Measurements from ENCODE around the gene POLD4. TPM values are rescaled to one million over a fixed set of nuclear protein-coding genes. Genes with fewer than 3 reads are reported as not detected.

Gene POLD4
- total RNA-seq, 4 donors from 2014 or later = 65.7 to 87.3 (median 74.4) TPM

DNA sequence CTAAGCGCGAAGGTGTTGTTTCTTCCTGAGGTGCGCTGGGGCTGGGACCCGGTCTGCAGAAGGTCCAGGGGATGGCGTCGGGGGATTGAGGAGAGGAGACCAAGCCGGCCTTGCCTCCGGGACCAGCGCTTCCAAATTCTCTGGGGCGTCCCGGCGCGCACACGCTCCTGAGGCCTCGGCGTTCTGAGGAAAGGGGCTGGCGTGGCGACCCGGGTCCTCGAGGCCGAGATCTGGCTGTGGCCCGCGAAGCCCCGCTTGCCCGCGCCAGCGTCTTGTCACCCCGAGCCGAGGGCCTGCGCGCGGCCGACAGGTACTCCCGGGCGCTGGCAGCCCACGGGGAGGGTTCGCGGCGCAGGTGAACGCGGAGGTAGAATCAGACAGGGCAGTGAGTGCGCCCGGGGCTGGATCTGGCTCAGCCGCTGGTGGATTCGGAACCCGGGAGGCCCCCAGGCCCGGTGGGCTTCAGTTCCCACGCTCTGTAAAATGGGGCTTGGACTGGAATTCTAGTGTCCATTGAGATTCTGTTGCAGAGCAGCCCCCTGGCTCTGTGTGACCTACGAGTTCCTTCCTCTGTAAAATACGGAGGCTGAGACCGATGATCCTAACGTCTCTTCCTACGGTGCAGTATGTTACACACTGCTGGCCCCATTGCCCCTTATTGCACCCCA is 35.3 kb downstream of the POLD4 start:
- Histone ChIP-seq H3K36me3 (peaks cover 0 to 20% of the 10 kb centered on the region in 2 donors), H3K4me1 (peaks cover 0 to 36% (median 10%) of the 10 kb centered on the region in 3 donors), H3K9me3 (no peaks in the 10 kb centered on the region), H3K27me3 (no peaks in the 10 kb centered on the region), H3K4me3 (peak overlapping the region; percentile 67 to 73), H3K27ac (peak overlapping the region in 3 of 4 donors; percentile 92 to 97 (median 95))
- TF ChIP-seq POLR2A (IDR thresholded peaks at IDR 0.05) (peak in 1 of 2 donors; percentile 22), EP300 (IDR thresholded peaks at IDR 0.05) (no peak), POLR2AphosphoS5 (IDR thresholded peaks at IDR 0.05) (no peak)
- TF ChIP-seq, protein P1, sequence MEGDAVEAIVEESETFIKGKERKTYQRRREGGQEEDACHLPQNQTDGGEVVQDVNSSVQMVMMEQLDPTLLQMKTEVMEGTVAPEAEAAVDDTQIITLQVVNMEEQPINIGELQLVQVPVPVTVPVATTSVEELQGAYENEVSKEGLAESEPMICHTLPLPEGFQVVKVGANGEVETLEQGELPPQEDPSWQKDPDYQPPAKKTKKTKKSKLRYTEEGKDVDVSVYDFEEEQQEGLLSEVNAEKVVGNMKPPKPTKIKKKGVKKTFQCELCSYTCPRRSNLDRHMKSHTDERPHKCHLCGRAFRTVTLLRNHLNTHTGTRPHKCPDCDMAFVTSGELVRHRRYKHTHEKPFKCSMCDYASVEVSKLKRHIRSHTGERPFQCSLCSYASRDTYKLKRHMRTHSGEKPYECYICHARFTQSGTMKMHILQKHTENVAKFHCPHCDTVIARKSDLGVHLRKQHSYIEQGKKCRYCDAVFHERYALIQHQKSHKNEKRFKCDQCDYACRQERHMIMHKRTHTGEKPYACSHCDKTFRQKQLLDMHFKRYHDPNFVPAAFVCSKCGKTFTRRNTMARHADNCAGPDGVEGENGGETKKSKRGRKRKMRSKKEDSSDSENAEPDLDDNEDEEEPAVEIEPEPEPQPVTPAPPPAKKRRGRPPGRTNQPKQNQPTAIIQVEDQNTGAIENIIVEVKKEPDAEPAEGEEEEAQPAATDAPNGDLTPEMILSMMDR (IDR thresholded peaks at IDR 0.05) = no peak
- ATAC-seq = peak; percentile 32
- 5% methylated on average over 7 of the region's 53 CpGs; no CpG with 5 or more reads in 1 of the 2 donors for WGBS, 2 donors (ENCODE audit: low coverage in 1 of 2)

DNA sequence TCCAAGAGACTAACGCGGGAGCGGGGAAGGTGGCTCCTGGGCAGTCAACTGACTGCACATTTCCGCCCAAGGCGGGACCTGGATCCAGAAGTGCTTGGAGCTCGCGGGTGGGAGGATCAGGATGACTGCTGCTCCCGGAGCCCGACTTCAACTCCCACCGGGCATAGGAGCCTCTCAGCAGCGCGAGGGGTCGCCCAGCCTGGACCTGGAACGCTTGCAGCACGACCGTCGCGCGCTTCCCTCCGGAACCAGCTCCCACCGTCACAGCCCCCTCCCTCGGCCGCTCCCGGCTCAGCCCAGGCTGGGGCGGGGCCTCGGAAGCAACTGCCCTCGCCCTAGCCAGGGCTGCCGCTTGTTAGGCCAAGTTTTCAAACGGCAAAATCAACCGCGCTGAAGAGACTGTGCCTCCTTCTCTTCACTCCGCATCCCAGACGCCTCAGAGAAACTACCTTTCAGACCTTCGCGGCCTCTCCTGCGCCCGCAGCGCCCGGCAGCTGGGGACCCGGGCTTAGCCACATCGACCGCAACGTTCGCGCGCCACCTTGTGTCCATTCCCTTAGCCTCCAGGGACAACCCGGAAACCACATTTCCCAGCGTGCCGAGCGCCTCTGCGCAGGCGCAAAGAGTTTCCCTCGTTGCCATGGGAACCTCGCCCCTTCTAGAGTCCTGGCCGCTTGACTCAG is 36.0 kb downstream of the POLD4 start:
- ATAC-seq = peak; percentile 94
- H3K9me3 ChIP-seq = no peaks in the 10 kb centered on the region
- TF ChIP-seq POLR2A (IDR thresholded peaks at IDR 0.05) = peak; percentile 37 to 56
- peak; percentile 42 for TF ChIP-seq POLR2AphosphoS5 (IDR thresholded peaks at IDR 0.05)
- TF ChIP-seq EP300 (IDR thresholded peaks at IDR 0.05) = no peak
- TF ChIP-seq, protein P1 (IDR thresholded peaks at IDR 0.05) = peak in 3 of 4 experiments; percentile 96 to 99 (median 99)
- H3K27ac ChIP-seq = peak overlapping the region; percentile 69 to 97 (median 94)
- H3K4me3 ChIP-seq = peak overlapping the region; percentile 67 to 73
- 0% methylated on average over 3 of the region's 55 CpGs; no CpG with 5 or more reads in 1 of the 2 donors for WGBS, 2 donors (ENCODE audit: low coverage in 1 of 2)
- peaks cover 0 to 36% (median 10%) of the 10 kb centered on the region in 3 donors for H3K4me1 ChIP-seq
- H3K36me3 ChIP-seq = peaks cover 0 to 14% of the 10 kb centered on the region in 2 donors
- H3K27me3 ChIP-seq = no peaks in the 10 kb centered on the region

DNA sequence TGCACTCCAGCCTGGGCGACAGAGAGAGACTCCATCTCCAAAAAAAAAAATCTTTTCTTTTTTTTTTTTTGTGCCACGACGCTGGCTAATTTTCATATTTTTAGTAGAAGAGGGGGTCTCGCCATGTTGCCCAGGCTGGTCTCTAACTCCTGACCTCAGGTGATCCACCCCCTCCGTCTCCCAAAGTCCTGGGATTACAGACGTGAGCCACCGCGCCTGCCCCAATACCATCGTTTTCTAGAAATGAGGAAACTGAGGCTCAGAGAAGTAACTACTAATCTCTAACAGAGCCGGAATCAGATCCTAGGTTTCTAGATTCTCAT is 36.5 kb downstream of the POLD4 start:
- 0% methylated on average over 1 of the region's 10 CpGs; no CpG with 5 or more reads in 1 of the 2 donors for WGBS, 2 donors (ENCODE audit: low coverage in 1 of 2)
- no peak for ATAC-seq
- no peak for TF ChIP-seq EP300 (IDR thresholded peaks at IDR 0.05)
- TF ChIP-seq POLR2AphosphoS5 (IDR thresholded peaks at IDR 0.05) = no peak
- TF ChIP-seq, protein P1 (IDR thresholded peaks at IDR 0.05) = no peak
- no peak for TF ChIP-seq POLR2A (IDR thresholded peaks at IDR 0.05)
- H3K4me3 ChIP-seq = peak overlapping the region; percentile 67 to 73
- H3K36me3 ChIP-seq = peaks cover 0 to 9% of the 10 kb centered on the region in 2 donors
- peak overlapping the region; percentile 69 to 97 (median 94) for H3K27ac ChIP-seq
- H3K4me1 ChIP-seq = peaks cover 0 to 36% (median 10%) of the 10 kb centered on the region in 3 donors
- no peaks in the 10 kb centered on the region for H3K9me3 ChIP-seq
- H3K27me3 ChIP-seq = no peaks in the 10 kb centered on the region

DNA sequence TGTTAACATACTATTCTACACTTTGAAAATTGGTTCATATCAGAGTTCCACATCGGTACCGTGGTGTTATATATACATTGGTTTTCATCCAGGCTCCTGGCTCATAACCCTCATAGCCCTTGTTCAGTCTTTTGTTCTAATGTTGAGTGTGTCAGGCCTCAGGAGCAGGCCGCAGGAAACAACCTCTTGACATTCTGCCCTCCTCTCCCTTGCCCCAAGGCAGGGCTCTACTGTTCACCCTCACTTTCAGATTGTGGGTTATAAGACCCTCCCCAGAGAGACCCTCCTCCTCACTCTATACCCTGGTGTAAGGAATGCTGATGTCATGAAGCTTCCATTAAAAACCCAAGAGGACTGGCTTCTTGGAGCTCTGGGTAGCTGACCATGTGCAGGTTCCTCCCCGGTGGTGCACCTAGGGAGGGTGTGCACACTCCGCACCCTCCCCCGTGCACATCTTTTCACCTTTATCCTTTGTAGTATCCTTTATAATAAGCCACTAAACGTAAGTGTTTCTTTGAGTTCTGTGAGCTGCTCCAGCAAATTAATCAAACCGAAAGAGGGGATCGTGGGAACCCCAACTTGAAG is 37.9 kb downstream of the POLD4 start:
- Histone ChIP-seq H3K27me3 (no peaks in the 10 kb centered on the region), H3K27ac (no peak overlapping the region), H3K36me3 (peaks cover 0 to 15% of the 10 kb centered on the region in 2 donors), H3K4me3 (no peak overlapping the region), H3K9me3 (no peaks in the 10 kb centered on the region), H3K4me1 (peaks cover 0 to 33% (median 10%) of the 10 kb centered on the region in 3 donors)
- no peak for TF ChIP-seq EP300 (IDR thresholded peaks at IDR 0.05)
- TF ChIP-seq POLR2AphosphoS5 (IDR thresholded peaks at IDR 0.05) = no peak
- no peak for TF ChIP-seq POLR2A (IDR thresholded peaks at IDR 0.05)
- TF ChIP-seq, protein P1 (IDR thresholded peaks at IDR 0.05) = no peak
- 60 to 83% methylated on average over 4 of the region's 9 CpGs for WGBS, 2 donors (ENCODE audit: low coverage in 1 of 2)
- no peak for ATAC-seq
